K562 (cell line): Measurements from ENCODE around the gene ERAL1. TPM values are rescaled to one million over a fixed set of nuclear protein-coding genes. Genes with fewer than 3 reads are reported as not detected.

Experiments used
- EP400 ChIP-seq: fragments of 450-650 bp; IDR thresholded peaks from 2 replicates; pipeline ENCODE4 v1.6.1; 2017; ENCODE audit warnings: antibody characterized with exemption, mild to moderate bottlenecking, moderate library complexity
- ESRRB ChIP-seq: fragments of 250-450 bp; sonication (Bioruptor Pico); IDR thresholded peaks from 2 replicates; pipeline ENCODE4 v1.5.0; 2020; ENCODE audit warnings: mild to moderate bottlenecking, moderate library complexity, borderline replicate concordance
- FOXK1 ChIP-seq: sonication (generic); formaldehyde crosslinking; IDR thresholded peaks from 2 replicates; pipeline ENCODE4 v1.8.0; 2022; ENCODE audit warnings: missing genetic modification reagents, mild to moderate bottlenecking, borderline replicate concordance
- HEY1 ChIP-seq: fragments of 250-450 bp; sonication (Bioruptor Pico); IDR thresholded peaks from 2 replicates; pipeline ENCODE4 v1.5.0; 2020; ENCODE audit warnings: mild to moderate bottlenecking, moderate library complexity, borderline replicate concordance
- PHF21A ChIP-seq: fragments of 450-650 bp; IDR thresholded peaks from 2 replicates; pipeline ENCODE4 v1.6.1; 2017; ENCODE audit warnings: low read depth, borderline replicate concordance
- PTTG1 ChIP-seq: fragments of 450-650 bp; IDR thresholded peaks from 2 replicates; pipeline ENCODE4 v1.6.1; 2016; ENCODE audit warnings: low read depth, mild to moderate bottlenecking, missing genetic modification characterization, missing compliant biosample characterization
- PURB ChIP-seq: sonication (generic); formaldehyde crosslinking; IDR thresholded peaks from 2 replicates; pipeline ENCODE4 v1.9.0; 2021; ENCODE audit warnings: low read depth, mild to moderate bottlenecking, missing genetic modification reagents
- SMARCA5 ChIP-seq: fragments of 450-650 bp; IDR thresholded peaks from 2 replicates; pipeline ENCODE4 v1.6.1; 2016
- STAT6 ChIP-seq: sonication (generic); formaldehyde crosslinking; IDR thresholded peaks from 2 replicates; pipeline ENCODE4 v1.8.1; 2023; ENCODE audit warnings: mild to moderate bottlenecking, missing genetic modification reagents
- ZKSCAN3 ChIP-seq: fragments of 250-450 bp; sonication (Bioruptor Pico); IDR thresholded peaks from 2 replicates; pipeline ENCODE4 v1.4.0; 2020
- ZNF324 ChIP-seq: fragments of 250-450 bp; sonication (Bioruptor Pico); IDR thresholded peaks from 2 replicates; pipeline ENCODE4 v1.4.0; 2020; ENCODE audit warnings: mild to moderate bottlenecking
- polyA plus RNA-seq, 8 experiments: library from polyadenylated mRNA; depleted of rRNA in 4 of 8; stranded (reverse) in 5 of 8; unstranded in 3 of 8; fragments of >200 nt; fragmentation: Nextera tagmentation in 2 of 8; fragmentation: Illumina TruSeq in 1 of 8; extraction: Ambion mirVana in 2 of 8; extraction: Trizol in 1 of 8; gene quantifications; 2 replicates each; pipeline versions ENCODE4 v1.2.1 to v1.2.3, GENCODE V29; 2011 to 2014; ENCODE audit warnings: inconsistent platforms in 1 of 8, missing spikeins in 1 of 8
- total RNA-seq, 7 experiments: library from RNA; depleted of rRNA in 6 of 7; stranded (reverse); fragments of >200 nt in 6 of 7; fragmentation: Illumina TruSeq in 2 of 7; extraction: Trizol in 2 of 7; gene quantifications; 2 replicates each; pipeline versions ENCODE4 v1.2.1 to v1.2.3, GENCODE V29; 2011 to 2021; ENCODE audit warnings: low replicate concordance in 1 of 7
- TF ChIP-seq, protein P1 (sequence below): fragments of 450-650 bp; IDR thresholded peaks from 2 replicates; pipeline ENCODE4 v1.6.1; 2016; ENCODE audit warnings: low read depth
- TF ChIP-seq, protein P2 (sequence below): sonication (generic); formaldehyde crosslinking; IDR thresholded peaks from 2 replicates; pipeline ENCODE4 v1.8.0; 2022; ENCODE audit warnings: mild to moderate bottlenecking, missing genetic modification reagents
- TF ChIP-seq, protein P3 (sequence below): fragments of 250-450 bp; sonication (Bioruptor Pico); IDR thresholded peaks from 2 replicates; pipeline ENCODE4 v1.8.0; 2022; ENCODE audit warnings: moderate library complexity, mild to moderate bottlenecking, inconsistent platforms

ERAL1 gene
- total and polyA plus RNA-seq, 9 of the 15 experiments (the other 6 are each of a cell fraction or from before 2014, with no cell fraction given), result 37.5 to 351 (median 106) TPM

DNA sequence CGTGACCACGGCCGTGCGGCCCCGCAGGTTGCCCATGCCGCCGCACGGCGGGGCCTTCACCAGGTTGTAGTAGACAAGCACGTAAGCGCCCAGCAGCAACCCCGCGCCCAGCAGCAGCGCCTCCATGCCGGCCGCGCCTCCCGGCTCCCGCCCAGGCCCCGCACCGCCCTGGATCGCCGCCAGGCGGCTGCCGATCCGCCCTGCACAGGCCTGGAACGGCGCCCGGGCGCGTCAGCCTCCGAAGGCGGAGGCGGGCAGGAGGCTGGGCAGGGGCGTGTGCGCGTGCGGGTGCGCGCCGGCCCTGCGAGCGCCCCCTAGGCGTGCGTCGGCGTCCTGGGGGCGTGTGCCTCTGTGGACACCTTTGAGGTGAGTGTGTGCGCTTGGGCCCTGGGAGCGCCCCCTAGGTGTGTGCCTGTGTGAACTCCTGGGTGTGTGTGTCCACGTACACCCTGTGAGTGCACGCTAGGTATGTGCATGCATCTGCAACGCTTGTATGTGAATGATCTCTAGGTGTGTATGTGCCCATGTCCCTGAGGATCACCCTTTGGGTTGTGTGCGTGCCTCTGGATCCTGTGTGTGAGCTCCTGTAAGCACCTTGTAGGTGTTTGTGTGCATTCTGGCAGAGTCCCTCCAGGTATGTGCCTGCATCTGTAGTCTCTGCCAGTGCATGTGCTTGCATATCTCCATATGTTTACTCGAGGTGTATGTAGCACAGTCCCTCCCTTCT is 48.2 kb downstream of the ERAL1 start, which contains the start of gene DHRS13 (continued):
- TF ChIP-seq, protein P1, sequence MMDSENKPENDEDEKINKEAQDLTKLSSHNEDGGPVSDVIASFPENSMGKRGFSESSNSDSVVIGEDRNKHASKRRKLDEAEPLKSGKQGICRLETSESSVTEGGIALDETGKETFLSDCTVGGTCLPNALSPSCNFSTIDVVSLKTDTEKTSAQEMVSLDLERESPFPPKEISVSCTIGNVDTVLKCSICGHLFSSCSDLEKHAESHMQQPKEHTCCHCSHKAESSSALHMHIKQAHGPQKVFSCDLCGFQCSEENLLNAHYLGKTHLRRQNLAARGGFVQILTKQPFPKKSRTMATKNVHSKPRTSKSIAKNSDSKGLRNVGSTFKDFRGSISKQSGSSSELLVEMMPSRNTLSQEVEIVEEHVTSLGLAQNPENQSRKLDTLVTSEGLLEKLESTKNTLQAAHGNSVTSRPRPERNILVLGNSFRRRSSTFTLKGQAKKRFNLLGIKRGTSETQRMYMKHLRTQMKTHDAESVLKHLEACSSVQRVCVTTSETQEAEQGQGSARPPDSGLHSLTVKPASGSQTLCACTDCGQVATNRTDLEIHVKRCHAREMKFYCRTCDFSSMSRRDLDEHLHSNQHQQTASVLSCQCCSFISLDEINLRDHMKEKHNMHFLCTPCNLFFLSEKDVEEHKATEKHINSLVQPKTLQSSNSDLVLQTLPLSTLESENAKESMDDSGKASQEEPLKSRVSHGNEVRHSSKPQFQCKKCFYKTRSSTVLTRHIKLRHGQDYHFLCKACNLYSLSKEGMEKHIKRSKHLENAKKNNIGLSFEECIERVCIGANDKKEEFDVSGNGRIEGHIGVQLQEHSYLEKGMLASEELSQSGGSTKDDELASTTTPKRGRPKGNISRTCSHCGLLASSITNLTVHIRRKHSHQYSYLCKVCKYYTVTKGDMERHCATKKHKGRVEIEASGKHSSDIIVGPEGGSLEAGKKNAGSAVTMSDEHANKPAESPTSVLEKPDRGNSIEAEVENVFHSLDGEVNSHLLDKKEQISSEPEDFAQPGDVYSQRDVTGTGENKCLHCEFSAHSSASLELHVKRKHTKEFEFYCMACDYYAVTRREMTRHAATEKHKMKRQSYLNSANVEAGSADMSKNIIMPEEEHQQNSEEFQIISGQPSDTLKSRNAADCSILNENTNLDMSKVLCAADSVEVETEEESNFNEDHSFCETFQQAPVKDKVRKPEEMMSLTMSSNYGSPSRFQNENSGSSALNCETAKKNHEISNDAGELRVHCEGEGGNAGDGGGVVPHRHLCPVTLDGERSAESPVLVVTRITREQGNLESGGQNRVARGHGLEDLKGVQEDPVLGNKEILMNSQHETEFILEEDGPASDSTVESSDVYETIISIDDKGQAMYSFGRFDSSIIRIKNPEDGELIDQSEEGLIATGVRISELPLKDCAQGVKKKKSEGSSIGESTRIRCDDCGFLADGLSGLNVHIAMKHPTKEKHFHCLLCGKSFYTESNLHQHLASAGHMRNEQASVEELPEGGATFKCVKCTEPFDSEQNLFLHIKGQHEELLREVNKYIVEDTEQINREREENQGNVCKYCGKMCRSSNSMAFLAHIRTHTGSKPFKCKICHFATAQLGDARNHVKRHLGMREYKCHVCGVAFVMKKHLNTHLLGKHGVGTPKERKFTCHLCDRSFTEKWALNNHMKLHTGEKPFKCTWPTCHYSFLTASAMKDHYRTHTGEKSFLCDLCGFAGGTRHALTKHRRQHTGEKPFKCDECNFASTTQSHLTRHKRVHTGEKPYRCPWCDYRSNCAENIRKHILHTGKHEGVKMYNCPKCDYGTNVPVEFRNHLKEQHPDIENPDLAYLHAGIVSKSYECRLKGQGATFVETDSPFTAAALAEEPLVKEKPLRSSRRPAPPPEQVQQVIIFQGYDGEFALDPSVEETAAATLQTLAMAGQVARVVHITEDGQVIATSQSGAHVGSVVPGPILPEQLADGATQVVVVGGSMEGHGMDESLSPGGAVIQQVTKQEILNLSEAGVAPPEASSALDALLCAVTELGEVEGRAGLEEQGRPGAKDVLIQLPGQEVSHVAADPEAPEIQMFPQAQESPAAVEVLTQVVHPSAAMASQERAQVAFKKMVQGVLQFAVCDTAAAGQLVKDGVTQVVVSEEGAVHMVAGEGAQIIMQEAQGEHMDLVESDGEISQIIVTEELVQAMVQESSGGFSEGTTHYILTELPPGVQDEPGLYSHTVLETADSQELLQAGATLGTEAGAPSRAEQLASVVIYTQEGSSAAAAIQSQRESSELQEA, result no peak
- TF ChIP-seq ESRRB (CRISPR knock-in tag) (no peak), HEY1 (CRISPR knock-in tag) (no peak), SMARCA5 (peak; percentile 59; the same call in 1 of the 2 replicates), ZNF324 (CRISPR knock-in tag) (no peak), PHF21A (peak; percentile 52; the same call in 1 of the 2 replicates), PTTG1 (tag) (no peak), FOXK1 (CRISPR knock-in tag) (no peak), ZKSCAN3 (CRISPR knock-in tag) (no peak), PURB (CRISPR knock-in tag) (no peak), STAT6 (no peak), EP400 (peak; percentile 59; the same call in 1 of the 2 replicates)
- TF ChIP-seq, protein P2, sequence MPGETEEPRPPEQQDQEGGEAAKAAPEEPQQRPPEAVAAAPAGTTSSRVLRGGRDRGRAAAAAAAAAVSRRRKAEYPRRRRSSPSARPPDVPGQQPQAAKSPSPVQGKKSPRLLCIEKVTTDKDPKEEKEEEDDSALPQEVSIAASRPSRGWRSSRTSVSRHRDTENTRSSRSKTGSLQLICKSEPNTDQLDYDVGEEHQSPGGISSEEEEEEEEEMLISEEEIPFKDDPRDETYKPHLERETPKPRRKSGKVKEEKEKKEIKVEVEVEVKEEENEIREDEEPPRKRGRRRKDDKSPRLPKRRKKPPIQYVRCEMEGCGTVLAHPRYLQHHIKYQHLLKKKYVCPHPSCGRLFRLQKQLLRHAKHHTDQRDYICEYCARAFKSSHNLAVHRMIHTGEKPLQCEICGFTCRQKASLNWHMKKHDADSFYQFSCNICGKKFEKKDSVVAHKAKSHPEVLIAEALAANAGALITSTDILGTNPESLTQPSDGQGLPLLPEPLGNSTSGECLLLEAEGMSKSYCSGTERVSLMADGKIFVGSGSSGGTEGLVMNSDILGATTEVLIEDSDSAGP, result no peak
- TF ChIP-seq, protein P3, sequence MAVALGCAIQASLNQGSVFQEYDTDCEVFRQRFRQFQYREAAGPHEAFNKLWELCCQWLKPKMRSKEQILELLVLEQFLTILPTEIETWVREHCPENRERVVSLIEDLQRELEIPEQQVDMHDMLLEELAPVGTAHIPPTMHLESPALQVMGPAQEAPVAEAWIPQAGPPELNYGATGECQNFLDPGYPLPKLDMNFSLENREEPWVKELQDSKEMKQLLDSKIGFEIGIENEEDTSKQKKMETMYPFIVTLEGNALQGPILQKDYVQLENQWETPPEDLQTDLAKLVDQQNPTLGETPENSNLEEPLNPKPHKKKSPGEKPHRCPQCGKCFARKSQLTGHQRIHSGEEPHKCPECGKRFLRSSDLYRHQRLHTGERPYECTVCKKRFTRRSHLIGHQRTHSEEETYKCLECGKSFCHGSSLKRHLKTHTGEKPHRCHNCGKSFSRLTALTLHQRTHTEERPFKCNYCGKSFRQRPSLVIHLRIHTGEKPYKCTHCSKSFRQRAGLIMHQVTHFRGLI (CRISPR knock-in tag), result no peak
